ENCODE data around the gene LRP5.
"Not testable (repeated sequence)": the region's sequence is repeated elsewhere in the genome, so short reads cannot be mapped to it uniquely, and the experiment has no call there.

LRP5 gene

GRCh38 chr11:68329978-68330699 is 17.7 kb downstream of the LRP5 start:
- DNase-seq, result peak; percentile 72

GRCh38 chr11:68330700-68331337 is 18.4 kb downstream of the LRP5 start:
- DNase-seq, result no peak

GRCh38 chr11:68331338-68331947 is 19.1 kb downstream of the LRP5 start:
- no peak for DNase-seq

GRCh38 chr11:68332186-68332585 is 19.8 kb downstream of the LRP5 start:
- DNase-seq, result no peak

- no peak for DNase-seq
Measured at GRCh38 chr11:68333173-68333572, 20.8 kb downstream of the LRP5 start.

- DNase-seq, result no peak
Measured at GRCh38 chr11:68334923-68335322, 22.5 kb downstream of the LRP5 start.

- DNase-seq, result no peak
Measured at GRCh38 chr11:68335683-68336082, 23.3 kb downstream of the LRP5 start.

GRCh38 chr11:68336716-68337115 is 24.3 kb downstream of the LRP5 start:
- DNase-seq, result no peak

GRCh38 chr11:68337399-68337835 is 25.0 kb downstream of the LRP5 start:
- DNase-seq, result no peak

- peak; percentile 61 for DNase-seq
Measured at GRCh38 chr11:68338051-68338780, 25.8 kb downstream of the LRP5 start.

- DNase-seq, result no peak
Measured at GRCh38 chr11:68340003-68340767, 27.8 kb downstream of the LRP5 start.

GRCh38 chr11:68340784-68341556 is 28.6 kb downstream of the LRP5 start:
- no peak for DNase-seq

GRCh38 chr11:68341557-68342458 is 29.4 kb downstream of the LRP5 start:
- no peak for DNase-seq

- DNase-seq, result peak; percentile 62
Measured at GRCh38 chr11:68342459-68343158, 30.2 kb downstream of the LRP5 start.

GRCh38 chr11:68343761-68344256 is 31.4 kb downstream of the LRP5 start:
- DNase-seq, result no peak

- DNase-seq, result not testable (repeated sequence)
Measured at GRCh38 chr11:68344821-68345220, 32.4 kb downstream of the LRP5 start.

- no peak for DNase-seq
Measured at GRCh38 chr11:68345776-68346461, 33.5 kb downstream of the LRP5 start.

GRCh38 chr11:68346462-68346790 is 34.0 kb downstream of the LRP5 start:
- no peak for DNase-seq

- DNase-seq, result no peak
Measured at GRCh38 chr11:68347345-68347744, 35.0 kb downstream of the LRP5 start.

Measured in fibroblast of upper back skin (primary cell).